ENCODE measurements around the gene STK35. TPM values are rescaled to one million over a fixed set of nuclear protein-coding genes. Genes with fewer than 3 reads are reported as not detected.

STK35 gene
- total and polyA plus RNA-seq, 7 experiments from 2014 or later = 5.3 to 19.0 (median 16.8) TPM

GRCh38 chr20:2149507-2149906, 47.9 kb downstream of the STK35 start:
- H3K4me3 ChIP-seq (ENCODE audit: low read length) = no peak overlapping the region
- peaks cover 0 to 2% (median 0%) of the 10 kb centered on the region in 11 donors for H3K9me3 Mint-ChIP-seq
- intact Hi-C loops (cut with micrococcal nuclease) = no loop called here
- ATAC-seq = no peak
- no peak overlapping the region for H3K27ac ChIP-seq (ENCODE audit: low read depth, low read length)
- CTCF ChIA-PET = interaction anchor here (0.7 kb wide), 1 partner anchor 143 kb away, joined by 3 read pairs; no protein-coding TSS in a partner anchor
- peaks cover 0 to 10% (median 0%) of the 10 kb centered on the region in 7 donors for H3K4me1 Mint-ChIP-seq
- H3K27me3 ChIP-seq (ENCODE audit: control insufficient read depth in 2 of 2, insufficient read depth in 2 of 2, low read length in 2 of 2) = no peaks in the 10 kb centered on the region
- H3K9me3 ChIP-seq (ENCODE audit: control insufficient read depth in 2 of 3, low read length in 3 of 3) = no peaks in the 10 kb centered on the region
- peaks cover 0 to 45% (median 3%) of the 10 kb centered on the region in 5 donors for H3K36me3 Mint-ChIP-seq
- H3K27me3 Mint-ChIP-seq = no peaks in the 10 kb centered on the region
- DNase-seq = no peak
- no peak overlapping the region for H3K4me3 Mint-ChIP-seq
- peaks cover 0 to 44% (median 3%) of the 10 kb centered on the region in 3 experiments for H3K36me3 ChIP-seq (ENCODE audit: control insufficient read depth in 2 of 3, insufficient read depth in 3 of 3, low read length in 3 of 3)
- POLR2A ChIA-PET = no interaction called here
- H3K4me1 ChIP-seq (ENCODE audit: control insufficient read depth in 2 of 2, insufficient read depth in 2 of 2, low read length in 2 of 2) = no peaks in the 10 kb centered on the region
- H3K27ac Mint-ChIP-seq = no peak overlapping the region

GRCh38 chr20:2150660-2151059, 49.0 kb downstream of the STK35 start:
- peaks cover 0 to 10% (median 0%) of the 10 kb centered on the region in 7 donors for H3K4me1 Mint-ChIP-seq
- peaks cover 0 to 33% (median 0%) of the 10 kb centered on the region in 3 experiments for H3K36me3 ChIP-seq (ENCODE audit: control insufficient read depth in 2 of 3, insufficient read depth in 3 of 3, low read length in 3 of 3)
- H3K9me3 ChIP-seq (ENCODE audit: control insufficient read depth in 2 of 3, low read length in 3 of 3) = no peaks in the 10 kb centered on the region
- ATAC-seq = no peak
- intact Hi-C loops (cut with micrococcal nuclease) = no loop called here
- no peak overlapping the region for H3K4me3 Mint-ChIP-seq
- H3K27me3 ChIP-seq (ENCODE audit: control insufficient read depth in 2 of 2, insufficient read depth in 2 of 2, low read length in 2 of 2) = no peaks in the 10 kb centered on the region
- H3K27ac ChIP-seq (ENCODE audit: low read depth, low read length) = no peak overlapping the region
- H3K27ac Mint-ChIP-seq = no peak overlapping the region
- H3K4me1 ChIP-seq (ENCODE audit: control insufficient read depth in 2 of 2, insufficient read depth in 2 of 2, low read length in 2 of 2) = no peaks in the 10 kb centered on the region
- no peaks in the 10 kb centered on the region for H3K9me3 Mint-ChIP-seq
- ChIA-PET POLR2A (no interaction called here), CTCF (no interaction called here)
- H3K27me3 Mint-ChIP-seq = no peaks in the 10 kb centered on the region
- H3K4me3 ChIP-seq (ENCODE audit: low read length) = no peak overlapping the region
- peaks cover 0 to 33% (median 0%) of the 10 kb centered on the region in 5 donors for H3K36me3 Mint-ChIP-seq
- no peak for DNase-seq

GRCh38 chr20:2151858-2152281, 50.2 kb downstream of the STK35 start:
- CTCF ChIA-PET = no interaction called here

GRCh38 chr20:2152317-2152716, 50.7 kb downstream of the STK35 start:
- peaks cover 0 to 10% (median 0%) of the 10 kb centered on the region in 7 donors for H3K4me1 Mint-ChIP-seq
- POLR2A ChIA-PET = no interaction called here
- H3K27me3 Mint-ChIP-seq = no peaks in the 10 kb centered on the region
- CTCF ChIA-PET = no interaction called here
- H3K27ac Mint-ChIP-seq = no peak overlapping the region
- H3K9me3 Mint-ChIP-seq = no peaks in the 10 kb centered on the region
- Histone ChIP-seq H3K4me1 (ENCODE audit: control insufficient read depth in 2 of 2, insufficient read depth in 2 of 2, low read length in 2 of 2) (no peaks in the 10 kb centered on the region), H3K27ac (ENCODE audit: low read depth, low read length) (no peak overlapping the region), H3K27me3 (ENCODE audit: control insufficient read depth in 2 of 2, insufficient read depth in 2 of 2, low read length in 2 of 2) (no peaks in the 10 kb centered on the region), H3K36me3 (ENCODE audit: control insufficient read depth in 2 of 3, insufficient read depth in 3 of 3, low read length in 3 of 3) (peaks cover 0 to 17% (median 0%) of the 10 kb centered on the region in 3 experiments), H3K9me3 (ENCODE audit: control insufficient read depth in 2 of 3, low read length in 3 of 3) (no peaks in the 10 kb centered on the region), H3K4me3 (ENCODE audit: low read length) (no peak overlapping the region)
- intact Hi-C loops (cut with micrococcal nuclease) = no loop called here
- H3K4me3 Mint-ChIP-seq = no peak overlapping the region
- peaks cover 0 to 25% (median 0%) of the 10 kb centered on the region in 5 donors for H3K36me3 Mint-ChIP-seq
- no peak for DNase-seq
- ATAC-seq = no peak

More at GRCh38 chr20:2151858-2152281, 50.2 kb downstream of the STK35 start:
- Histone ChIP-seq H3K4me3 (ENCODE audit: low read length) (no peak overlapping the region), H3K9me3 (ENCODE audit: control insufficient read depth in 2 of 3, low read length in 3 of 3) (no peaks in the 10 kb centered on the region), H3K27me3 (ENCODE audit: control insufficient read depth in 2 of 2, insufficient read depth in 2 of 2, low read length in 2 of 2) (no peaks in the 10 kb centered on the region), H3K4me1 (ENCODE audit: control insufficient read depth in 2 of 2, insufficient read depth in 2 of 2, low read length in 2 of 2) (no peaks in the 10 kb centered on the region), H3K27ac (ENCODE audit: low read depth, low read length) (no peak overlapping the region), H3K36me3 (ENCODE audit: control insufficient read depth in 2 of 3, insufficient read depth in 3 of 3, low read length in 3 of 3) (peaks cover 0 to 21% (median 0%) of the 10 kb centered on the region in 3 experiments)
- DNase-seq (no peak), ATAC-seq (no peak)
- Mint-ChIP-seq H3K4me1 (peaks cover 0 to 10% (median 0%) of the 10 kb centered on the region in 7 donors), H3K36me3 (peaks cover 0 to 25% (median 0%) of the 10 kb centered on the region in 5 donors), H3K27me3 (no peaks in the 10 kb centered on the region), H3K4me3 (no peak overlapping the region), H3K9me3 (no peaks in the 10 kb centered on the region), H3K27ac (no peak overlapping the region)
- POLR2A ChIA-PET = no interaction called here
- intact Hi-C loops (cut with micrococcal nuclease) = no loop called here

- DNase-seq (no peak), ATAC-seq (no peak)
- CTCF ChIA-PET = no interaction called here
- H3K4me1 Mint-ChIP-seq = peaks cover 0 to 3% (median 0%) of the 10 kb centered on the region in 7 donors
- no peaks in the 10 kb centered on the region for H3K27me3 Mint-ChIP-seq
- H3K4me3 Mint-ChIP-seq = no peak overlapping the region
- Histone ChIP-seq H3K4me1 (ENCODE audit: control insufficient read depth in 2 of 2, insufficient read depth in 2 of 2, low read length in 2 of 2) (no peaks in the 10 kb centered on the region), H3K36me3 (ENCODE audit: control insufficient read depth in 2 of 3, insufficient read depth in 3 of 3, low read length in 3 of 3) (peaks cover 0 to 10% (median 0%) of the 10 kb centered on the region in 3 experiments), H3K27me3 (ENCODE audit: control insufficient read depth in 2 of 2, insufficient read depth in 2 of 2, low read length in 2 of 2) (no peaks in the 10 kb centered on the region), H3K9me3 (ENCODE audit: control insufficient read depth in 2 of 3, low read length in 3 of 3) (no peaks in the 10 kb centered on the region), H3K27ac (ENCODE audit: low read depth, low read length) (no peak overlapping the region), H3K4me3 (ENCODE audit: low read length) (no peak overlapping the region)
- POLR2A ChIA-PET = no interaction called here
- no peaks in the 10 kb centered on the region for H3K9me3 Mint-ChIP-seq
- intact Hi-C loops (cut with micrococcal nuclease) = no loop called here
- peaks cover 0 to 17% (median 0%) of the 10 kb centered on the region in 5 donors for H3K36me3 Mint-ChIP-seq
- no peak overlapping the region for H3K27ac Mint-ChIP-seq
Measured at GRCh38 chr20:2153326-2153725, 51.7 kb downstream of the STK35 start.

GRCh38 chr20:2156224-2156623, 54.6 kb downstream of the STK35 start:
- Mint-ChIP-seq H3K27ac (no peak overlapping the region), H3K9me3 (peaks cover 0 to 2% (median 0%) of the 10 kb centered on the region in 11 donors), H3K4me3 (no peak overlapping the region), H3K4me1 (no peaks in the 10 kb centered on the region), H3K36me3 (no peaks in the 10 kb centered on the region), H3K27me3 (no peaks in the 10 kb centered on the region)
- no peak for ATAC-seq
- Histone ChIP-seq H3K36me3 (ENCODE audit: control insufficient read depth in 2 of 3, insufficient read depth in 3 of 3, low read length in 3 of 3) (no peaks in the 10 kb centered on the region), H3K4me3 (ENCODE audit: low read length) (no peak overlapping the region), H3K9me3 (ENCODE audit: control insufficient read depth in 2 of 3, low read length in 3 of 3) (no peaks in the 10 kb centered on the region), H3K4me1 (ENCODE audit: control insufficient read depth in 2 of 2, insufficient read depth in 2 of 2, low read length in 2 of 2) (no peaks in the 10 kb centered on the region), H3K27me3 (ENCODE audit: control insufficient read depth in 2 of 2, insufficient read depth in 2 of 2, low read length in 2 of 2) (no peaks in the 10 kb centered on the region), H3K27ac (ENCODE audit: low read depth, low read length) (no peak overlapping the region)
- ChIA-PET CTCF (no interaction called here), POLR2A (no interaction called here)
- intact Hi-C loops (cut with micrococcal nuclease) = no loop called here
- no peak for DNase-seq
